ENCODE measurements around the gene XIRP1. TPM values are rescaled to one million over a fixed set of nuclear protein-coding genes. Genes with fewer than 3 reads are reported as not detected.

The XIRP1 gene
- total RNA-seq, 1 experiment from 2014 or later: not detected

- BruUV-seq (replicated peaks): no TSS peak
- no peak for TF ChIP-seq SIN3A (IDR thresholded peaks at IDR 0.05; ENCODE audit: borderline replicate concordance, insufficient read depth, low read depth, low read length)
- no peak for TF ChIP-seq REST (IDR thresholded peaks at IDR 0.05; ENCODE audit: insufficient read depth in 1 of 2, low read depth in 2 of 2, low read length in 1 of 2)
- no peak for TF ChIP-seq TCF7L2 (IDR thresholded peaks at IDR 0.05; ENCODE audit: low read depth, low read length)
- no peak for TF ChIP-seq POLR2AphosphoS5 (IDR thresholded peaks at IDR 0.05; ENCODE audit: low read depth, low read length)
- no peak for TF ChIP-seq CTCF (IDR thresholded peaks at IDR 0.05)
- intact Hi-C loops (cut with micrococcal nuclease; ENCODE audit: unreplicated experiment) (no loop called here), in situ Hi-C loops (cut with HindIII; ENCODE audit: low pct_unique_long_range_greater_than_20kb, low sequenced_read_pairs) (no loop called here)
- ChIA-PET CTCF (interaction anchor here (0.7 kb wide), 1 partner anchor 76 kb away, joined by 3 read pairs; no protein-coding TSS in a partner anchor), POLR2A (no interaction called here)
- DNase-seq (ENCODE audit: low read depth, low spot score) (no peak), ATAC-seq (no peak)
- no peaks in the 10 kb centered on the region for H3K4me1 ChIP-seq (ENCODE audit: control insufficient read depth, insufficient read depth, low read length)
- no peak overlapping the region for H3K4me3 ChIP-seq (ENCODE audit: low read depth in 2 of 2, low read length in 2 of 2)
- no peak overlapping the region for H3K27ac ChIP-seq (ENCODE audit: low read length)
- no peaks in the 10 kb centered on the region for H3K36me3 ChIP-seq (ENCODE audit: control insufficient read depth, insufficient read depth, low read length)
- no peaks in the 10 kb centered on the region for H3K27me3 ChIP-seq (ENCODE audit: control insufficient read depth, insufficient read depth, low read length)
- no peaks in the 10 kb centered on the region for H3K9me3 ChIP-seq (ENCODE audit: control insufficient read depth, insufficient read depth, low read depth, low read length)
These were observed 20.3 kb upstream of the XIRP1 start for GRCh38 chr3:39212665-39213064.

- intact Hi-C loops (cut with micrococcal nuclease; ENCODE audit: unreplicated experiment): no loop called here
- no peak overlapping the region for H3K27ac ChIP-seq (ENCODE audit: low read length)
- no peaks in the 10 kb centered on the region for H3K36me3 ChIP-seq (ENCODE audit: control insufficient read depth, insufficient read depth, low read length)
- no peaks in the 10 kb centered on the region for H3K9me3 ChIP-seq (ENCODE audit: control insufficient read depth, insufficient read depth, low read depth, low read length)
- no peaks in the 10 kb centered on the region for H3K4me1 ChIP-seq (ENCODE audit: control insufficient read depth, insufficient read depth, low read length)
- TF ChIP-seq CTCF (IDR thresholded peaks at IDR 0.05) (no peak), SIN3A (IDR thresholded peaks at IDR 0.05; ENCODE audit: borderline replicate concordance, insufficient read depth, low read depth, low read length) (no peak), POLR2AphosphoS5 (IDR thresholded peaks at IDR 0.05; ENCODE audit: low read depth, low read length) (no peak), REST (IDR thresholded peaks at IDR 0.05; ENCODE audit: insufficient read depth in 1 of 2, low read depth in 2 of 2, low read length in 1 of 2) (no peak), TCF7L2 (IDR thresholded peaks at IDR 0.05; ENCODE audit: low read depth, low read length) (no peak)
- CTCF ChIA-PET: no interaction called here
- H3K27me3 ChIP-seq (ENCODE audit: control insufficient read depth, insufficient read depth, low read length): no peaks in the 10 kb centered on the region
- BruUV-seq (replicated peaks): no TSS peak
- DNase-seq (ENCODE audit: low read depth, low spot score) (no peak), ATAC-seq (no peak)
- POLR2A ChIA-PET: no interaction called here
- no peak overlapping the region for H3K4me3 ChIP-seq (ENCODE audit: low read depth in 2 of 2, low read length in 2 of 2)
- in situ Hi-C loops (cut with HindIII; ENCODE audit: low pct_unique_long_range_greater_than_20kb, low sequenced_read_pairs): no loop called here
These were observed 19.1 kb upstream of the XIRP1 start for GRCh38 chr3:39211332-39212130.

All from Panc1 (cell line).